GM04503 (cell line): ENCODE data around the gene XPC.

ENCODE experiments used
- DNase-seq: peaks from one replicate; pipeline ENCODE4 v3.0.0-alpha.2; 2012; ENCODE audit warnings: low read depth

The XPC gene

DNA sequence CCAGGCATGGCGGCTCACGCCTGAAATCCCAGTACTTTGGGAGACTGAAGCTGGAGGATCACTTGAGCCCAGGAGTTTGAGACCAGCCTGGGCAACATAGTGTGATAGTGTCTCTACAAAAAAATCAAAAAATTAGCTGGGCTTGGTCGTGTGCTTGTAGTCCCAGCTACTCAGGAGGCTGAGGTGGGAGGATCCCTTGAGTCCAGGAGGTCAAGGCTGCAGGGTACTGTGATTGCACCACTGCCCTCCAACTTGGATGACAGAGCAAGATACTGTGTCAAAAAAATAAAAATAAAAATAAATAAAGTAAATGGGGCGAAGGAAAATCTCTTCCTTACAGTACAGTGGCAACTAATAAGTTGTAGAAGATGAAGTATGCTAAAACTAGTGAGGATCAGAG, 29.8 kb upstream of the XPC start:
- no peak for DNase-seq

DNA sequence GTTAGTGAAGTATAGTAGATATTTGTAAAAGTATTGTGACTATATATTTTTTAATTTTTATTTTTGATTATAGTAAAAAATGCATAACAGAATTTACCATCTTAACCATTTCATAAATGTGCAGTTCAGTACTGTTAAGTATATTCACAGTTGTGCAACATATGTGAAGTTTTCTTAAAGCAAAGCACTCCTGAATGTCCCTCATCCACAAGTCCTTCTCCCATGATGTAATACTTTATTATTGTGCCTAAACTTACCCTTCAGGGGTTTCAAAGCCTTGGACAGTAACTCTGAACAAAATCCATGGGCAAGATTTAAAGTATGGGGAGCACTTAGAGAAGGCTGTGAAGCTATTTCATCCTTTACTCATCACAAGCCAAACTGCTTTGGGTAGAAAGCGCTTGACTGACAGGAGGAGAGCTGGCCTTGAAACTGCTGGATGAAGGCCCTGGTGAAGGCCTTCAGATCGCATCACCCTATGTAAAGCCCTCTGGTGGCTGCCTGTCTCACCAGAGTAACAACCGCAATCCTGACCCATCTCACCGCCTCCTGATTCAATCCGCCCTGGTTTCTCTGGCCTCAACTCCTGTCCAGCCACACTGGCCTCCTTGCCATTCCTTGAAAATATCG, 28.3 kb upstream of the XPC start:
- no peak for DNase-seq

DNA sequence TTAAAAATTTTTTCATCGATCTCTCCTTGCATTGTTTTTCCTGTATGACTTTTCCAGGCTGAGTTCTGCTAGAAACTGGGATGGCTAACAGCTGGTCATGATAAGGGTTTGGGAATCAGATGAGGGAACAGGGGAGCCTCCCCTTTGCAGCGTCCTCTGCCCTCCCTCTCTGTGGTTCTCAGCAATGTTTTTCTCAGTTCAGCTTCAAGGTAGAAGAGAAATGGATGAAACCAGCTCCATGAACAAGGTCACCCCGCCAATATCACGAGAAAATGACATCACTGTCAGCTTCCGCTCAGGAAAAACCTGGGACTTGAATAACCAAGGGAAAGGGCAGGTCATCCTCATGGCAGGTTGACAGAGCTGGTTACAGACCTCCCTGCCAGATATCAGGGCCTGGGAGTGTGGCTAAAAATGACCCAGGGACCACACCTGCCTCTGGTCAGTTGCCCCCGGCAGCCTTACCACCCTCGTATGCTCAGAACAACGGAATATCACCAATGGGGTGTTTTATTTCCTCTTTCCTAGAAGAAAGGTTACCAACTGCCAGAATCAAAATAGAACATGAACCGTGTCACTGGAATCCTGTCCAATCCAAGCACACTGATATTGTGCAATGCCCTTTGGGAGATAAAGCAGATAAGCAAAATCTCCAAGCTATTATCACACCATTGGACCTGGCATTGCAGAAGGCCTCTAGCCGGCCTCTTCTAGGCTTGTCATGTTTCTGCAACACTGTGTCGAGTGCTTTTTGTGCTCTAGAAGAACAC, 26.3 kb upstream of the XPC start:
- DNase-seq = no peak

DNA sequence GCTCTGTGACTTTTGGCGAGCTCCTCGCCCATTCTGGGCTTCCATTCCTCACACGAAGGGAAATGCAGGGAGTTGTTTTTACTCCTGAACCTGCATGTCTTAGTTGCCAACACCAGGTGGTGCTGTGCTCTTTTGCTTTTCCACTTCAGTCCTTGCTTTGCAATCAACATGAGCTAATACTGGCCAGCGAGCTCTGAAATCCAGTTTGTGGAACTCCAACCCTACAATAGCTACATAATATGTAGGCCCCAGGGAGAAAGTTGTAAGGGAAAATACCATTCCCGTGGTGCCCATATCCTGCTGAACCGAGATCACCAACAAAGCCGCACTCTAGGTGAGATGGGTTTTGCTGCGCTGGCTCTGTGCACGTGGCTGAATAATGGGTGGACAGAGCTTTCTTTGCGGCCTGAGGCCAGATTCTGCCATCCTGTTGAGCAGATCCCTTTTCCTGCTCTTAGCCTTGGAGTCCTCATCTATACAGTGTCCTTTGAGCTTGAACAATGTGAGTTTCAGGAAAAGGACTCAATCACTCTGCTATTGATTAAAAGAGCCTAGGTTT, 25.2 kb upstream of the XPC start:
- DNase-seq = no peak

DNA sequence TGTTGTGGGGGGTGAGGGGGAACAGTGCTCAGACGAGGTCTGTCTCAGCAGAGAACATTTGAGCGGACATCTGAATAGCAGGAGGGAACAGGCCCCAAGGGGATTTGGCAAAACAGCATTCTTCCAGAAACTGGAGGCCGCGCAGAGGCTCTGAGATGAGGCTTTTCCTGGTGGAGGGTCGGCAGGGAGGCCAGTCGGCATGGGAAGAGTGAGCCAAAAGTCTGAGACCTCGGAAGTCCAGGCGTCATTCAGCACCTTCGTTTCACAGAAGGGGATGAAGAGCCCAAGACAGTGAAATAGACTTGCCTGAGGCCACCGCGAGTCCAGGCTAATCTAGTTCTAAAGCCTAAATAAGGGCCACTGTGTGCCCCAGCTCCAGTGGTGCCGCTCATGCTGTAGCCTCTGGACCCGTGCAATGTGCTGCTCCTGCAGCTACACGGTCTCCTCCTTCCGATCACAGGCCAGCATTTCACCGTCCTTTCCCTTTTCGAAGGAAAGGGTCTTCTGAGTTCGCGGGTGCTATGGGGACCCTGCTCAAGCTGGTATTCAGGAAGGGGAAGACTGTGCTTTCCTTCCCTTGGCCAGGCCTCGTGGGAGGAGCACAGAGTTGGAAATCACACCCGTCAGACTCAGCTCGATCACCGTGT, 24.6 kb upstream of the XPC start:
- no peak for DNase-seq

DNA sequence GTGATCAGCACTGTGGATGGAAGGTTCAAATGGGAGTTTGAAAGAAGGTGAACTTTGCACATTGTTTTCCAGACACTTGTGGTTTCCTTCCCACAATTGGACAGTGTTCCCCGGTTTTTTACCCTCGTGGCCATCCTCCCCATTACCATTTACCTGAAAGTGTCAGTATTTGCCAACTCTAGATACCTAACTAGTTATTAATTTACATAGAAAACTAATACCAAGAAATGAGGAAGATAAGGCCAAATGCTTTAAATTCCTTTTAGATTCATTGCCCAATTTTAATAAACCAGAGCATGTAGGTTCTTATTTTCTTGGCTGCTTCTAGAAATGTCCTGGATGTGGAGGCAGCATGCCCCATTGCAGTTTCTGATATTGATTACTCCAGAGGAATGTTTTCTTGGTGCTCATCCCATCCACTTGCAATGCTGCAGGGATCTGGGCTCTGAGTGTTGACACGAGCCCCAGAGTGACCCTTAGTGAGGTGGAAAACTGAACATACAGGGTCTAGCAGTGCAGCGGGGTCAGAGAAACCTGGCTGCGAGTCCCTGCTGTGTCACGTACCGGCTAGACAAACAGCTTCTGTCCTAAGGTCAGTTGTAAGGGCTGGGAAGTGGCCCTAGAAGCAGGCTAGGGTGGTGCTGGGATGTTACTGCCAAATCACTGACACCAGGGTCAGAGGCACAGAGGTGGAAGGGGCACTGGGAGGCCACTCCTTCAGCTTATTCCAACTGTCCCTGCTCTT, 23.7 kb upstream of the XPC start:
- no peak for DNase-seq

DNA sequence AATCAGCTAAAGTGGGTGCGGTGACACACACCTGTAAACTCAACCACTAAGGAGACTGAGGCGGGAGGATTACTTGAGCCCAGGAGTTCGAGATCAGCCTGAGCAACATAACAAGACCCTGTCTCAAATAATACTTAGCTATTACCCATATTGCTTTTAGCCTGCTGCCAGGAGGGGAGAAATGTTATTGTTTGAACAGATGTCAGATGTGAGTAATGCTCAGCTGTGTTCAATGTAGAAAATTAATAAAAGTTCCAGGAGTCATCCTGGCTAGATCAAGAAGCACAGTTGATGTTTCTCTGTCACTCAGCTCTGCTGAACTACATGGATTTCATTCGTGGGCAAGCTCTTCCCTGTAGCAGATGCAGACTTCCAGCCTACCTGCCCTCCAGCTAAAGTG, 22.4 kb upstream of the XPC start:
- no peak for DNase-seq

DNA sequence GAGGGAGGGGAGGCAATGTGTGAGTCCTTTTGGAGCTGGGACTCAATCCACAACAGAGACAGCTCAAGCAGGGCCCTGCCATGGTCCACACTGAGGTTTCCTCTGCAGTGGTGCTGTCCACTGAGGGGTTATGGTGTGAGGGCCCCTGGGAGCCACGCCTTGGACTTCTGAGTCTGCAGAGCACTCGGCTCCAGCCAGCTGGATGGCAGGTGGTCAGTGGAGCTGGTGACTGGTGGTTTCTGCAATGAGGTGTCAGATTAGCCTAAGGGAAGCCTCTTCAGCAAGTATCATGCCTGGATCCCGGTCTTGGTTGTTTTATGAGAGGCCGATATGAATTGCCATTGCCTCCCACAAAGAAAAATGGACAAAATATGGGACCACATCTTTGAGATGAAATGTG, 21.9 kb upstream of the XPC start:
- no peak for DNase-seq

DNA sequence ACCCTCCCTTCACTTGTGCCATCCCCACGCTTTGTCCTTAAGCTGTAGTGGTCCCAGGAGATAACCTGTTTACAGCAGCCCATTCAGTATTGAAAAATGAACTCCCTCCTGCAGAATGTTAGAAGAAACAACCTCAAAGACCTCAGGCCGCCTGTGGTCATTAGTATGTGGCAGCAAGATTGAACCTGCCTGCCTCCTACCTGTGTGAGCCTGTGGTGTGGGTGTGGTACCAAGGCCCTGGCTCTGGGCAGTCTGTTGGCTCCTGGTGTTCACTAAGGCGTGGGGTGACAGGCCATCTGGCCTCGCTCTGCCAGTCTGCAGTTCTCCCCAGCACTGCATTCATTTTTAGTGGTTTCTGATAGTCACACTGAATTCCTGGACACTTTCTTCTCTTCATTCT, 21.2 kb upstream of the XPC start:
- no peak for DNase-seq

DNA sequence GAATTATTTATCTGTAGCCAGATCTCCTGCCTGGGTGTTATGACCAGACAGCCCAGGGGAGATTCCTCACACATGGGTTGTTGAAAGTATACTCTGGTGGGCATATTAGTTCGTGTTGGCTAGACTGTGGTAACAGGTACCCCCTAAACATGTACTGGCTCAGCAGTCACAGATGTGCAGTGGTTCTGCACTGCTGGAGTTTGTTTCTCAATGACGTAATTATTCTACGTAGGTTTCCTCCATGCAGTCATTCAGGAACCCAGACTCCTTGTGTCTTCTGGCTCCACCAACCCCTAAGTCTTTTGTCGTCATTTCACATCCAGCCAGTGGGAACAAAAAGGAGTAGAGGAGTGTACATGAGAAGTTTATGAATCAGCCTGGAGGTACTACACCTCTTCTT, 16.5 kb upstream of the XPC start:
- no peak for DNase-seq

DNA sequence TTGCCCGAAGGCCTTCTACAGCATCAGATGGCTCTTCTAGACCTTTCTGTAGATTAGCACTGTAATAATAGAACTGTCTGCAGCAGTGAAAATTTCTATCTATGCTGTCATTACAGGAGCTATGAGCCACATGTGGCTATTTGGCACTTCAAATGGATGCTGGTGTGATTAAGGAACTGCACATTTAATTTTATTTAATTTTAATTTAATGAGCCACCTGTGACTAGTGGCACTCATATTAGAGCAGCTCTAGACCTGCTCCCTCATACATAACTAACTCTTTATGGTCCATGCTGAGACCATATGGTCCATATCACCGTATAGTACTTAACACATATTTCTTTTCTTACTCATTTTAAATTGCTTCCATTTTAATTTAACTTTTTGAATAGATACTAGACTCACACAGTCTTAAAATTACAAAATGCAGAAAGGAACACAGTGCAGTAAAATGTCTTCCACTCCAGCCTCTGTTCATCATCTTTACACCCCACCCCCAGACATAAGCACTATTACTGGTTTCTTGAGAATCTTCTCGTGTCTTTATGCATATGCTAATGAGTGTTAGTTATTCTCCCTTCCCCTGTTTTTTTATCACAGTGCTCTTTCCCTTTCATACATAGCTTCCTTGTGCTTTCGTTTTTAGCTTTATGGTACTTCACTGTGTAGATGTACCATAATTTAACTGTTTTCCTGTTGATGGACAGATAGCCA, 9.8 kb upstream of the XPC start:
- DNase-seq = no peak

DNA sequence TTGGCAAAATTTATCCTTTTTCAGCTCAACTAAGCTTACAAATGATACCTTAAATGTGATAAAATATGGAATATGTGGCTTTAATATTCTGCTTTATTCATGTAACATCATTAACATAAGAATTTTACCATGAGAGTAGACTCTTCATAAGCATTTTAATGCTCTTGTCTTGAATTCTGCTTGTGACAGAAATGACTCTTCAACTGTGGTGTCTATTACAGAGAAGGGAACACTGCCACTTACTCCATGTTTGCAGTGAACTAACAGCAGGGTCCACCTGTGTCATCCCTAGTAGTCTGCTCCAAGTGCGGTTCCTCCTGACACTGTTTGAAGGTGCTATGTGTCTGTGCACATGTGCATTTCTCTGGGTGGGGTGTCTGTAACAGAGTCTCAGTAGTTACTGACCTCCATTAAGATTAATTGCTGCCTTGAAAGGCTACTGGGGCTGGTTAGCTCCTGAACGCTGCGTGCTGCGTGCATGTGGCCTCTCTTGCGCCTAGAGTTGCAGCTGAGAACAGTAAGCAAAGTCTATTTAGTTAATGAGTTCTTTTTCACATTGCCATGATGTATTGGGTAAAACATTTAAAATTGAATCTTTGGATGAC, 8.6 kb upstream of the XPC start:
- DNase-seq = no peak

DNA sequence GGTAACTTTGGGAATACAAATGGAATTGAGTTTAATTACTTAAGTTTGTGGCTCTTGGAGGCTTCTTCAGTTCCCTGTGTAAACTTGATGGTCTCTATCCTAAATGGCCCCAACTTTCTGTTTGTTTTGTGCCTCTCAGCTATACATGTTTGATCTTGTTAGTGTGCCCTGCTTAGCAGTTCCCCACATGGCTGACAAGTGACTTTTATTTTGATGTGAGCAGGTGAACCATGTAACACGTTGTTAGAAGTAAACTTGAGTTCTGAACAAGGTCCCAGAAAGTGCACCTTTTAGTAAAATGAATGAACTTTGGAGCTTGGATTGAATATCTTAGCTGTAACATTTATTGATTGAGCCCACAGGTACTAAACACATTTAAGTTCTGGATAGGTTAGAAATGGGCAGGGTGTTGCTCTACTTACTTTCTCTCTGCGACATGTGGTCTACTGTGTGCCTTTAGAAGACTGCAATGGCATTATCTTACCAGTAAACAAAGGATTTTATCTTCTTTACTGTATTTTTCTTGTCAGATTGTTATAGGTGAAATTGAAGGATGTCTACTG, 4.7 kb upstream of the XPC start:
- DNase-seq = no peak

DNA sequence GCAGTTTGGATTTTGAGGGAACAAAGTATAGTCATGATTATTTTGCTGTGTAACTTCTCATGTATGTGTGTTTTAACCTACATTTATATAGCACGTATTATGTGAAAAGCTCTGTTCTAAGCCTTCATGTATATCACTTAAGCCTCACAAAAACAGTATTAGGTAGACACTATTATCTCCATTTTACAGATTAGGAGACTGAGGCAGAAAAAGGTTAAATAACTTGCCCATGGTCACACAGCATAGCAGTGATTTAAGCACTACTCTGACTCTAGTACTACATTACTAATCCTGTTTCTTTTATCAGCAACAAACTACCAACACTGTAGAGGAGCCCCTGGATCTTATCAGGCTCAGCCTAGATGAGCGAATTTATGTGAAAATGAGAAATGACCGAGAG, 2.9 kb upstream of the XPC start:
- no peak for DNase-seq

DNA sequence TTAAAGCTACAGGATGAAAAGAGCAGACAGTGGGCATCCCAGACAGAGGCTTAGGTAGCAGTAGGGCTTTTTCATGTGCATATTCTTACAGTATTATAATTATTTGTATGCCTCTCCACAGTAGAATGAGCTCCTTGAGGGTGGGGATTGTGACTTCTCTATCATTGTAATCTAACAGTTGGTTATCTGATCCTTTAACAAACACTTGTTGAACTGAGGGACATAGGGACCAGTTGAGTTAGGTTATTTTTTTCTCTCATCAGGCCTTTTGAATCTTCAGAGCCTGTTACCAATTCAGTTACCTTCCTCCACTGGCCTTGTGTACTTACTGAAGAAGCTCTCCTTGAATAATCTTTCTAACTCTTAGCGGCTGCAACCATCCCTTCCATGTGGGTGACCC, 1.4 kb upstream of the XPC start:
- no peak for DNase-seq

DNA sequence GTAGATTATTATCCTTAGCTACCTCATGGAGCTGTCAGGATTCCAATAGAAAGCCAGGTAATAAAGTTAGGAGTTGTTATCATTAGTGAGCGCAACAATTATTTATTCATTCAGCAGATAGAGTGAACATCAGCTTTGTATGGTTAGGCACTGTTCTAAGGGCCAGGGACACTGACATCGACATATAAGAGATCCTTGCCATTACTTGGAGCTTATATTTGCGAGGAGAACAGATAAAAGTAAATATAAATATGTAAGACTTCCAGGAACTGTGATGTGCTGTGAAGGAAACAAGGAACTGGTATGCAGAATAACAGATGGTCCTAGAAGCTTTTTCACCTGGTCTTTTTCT, 689 bp upstream of the XPC start:
- no peak for DNase-seq

DNA sequence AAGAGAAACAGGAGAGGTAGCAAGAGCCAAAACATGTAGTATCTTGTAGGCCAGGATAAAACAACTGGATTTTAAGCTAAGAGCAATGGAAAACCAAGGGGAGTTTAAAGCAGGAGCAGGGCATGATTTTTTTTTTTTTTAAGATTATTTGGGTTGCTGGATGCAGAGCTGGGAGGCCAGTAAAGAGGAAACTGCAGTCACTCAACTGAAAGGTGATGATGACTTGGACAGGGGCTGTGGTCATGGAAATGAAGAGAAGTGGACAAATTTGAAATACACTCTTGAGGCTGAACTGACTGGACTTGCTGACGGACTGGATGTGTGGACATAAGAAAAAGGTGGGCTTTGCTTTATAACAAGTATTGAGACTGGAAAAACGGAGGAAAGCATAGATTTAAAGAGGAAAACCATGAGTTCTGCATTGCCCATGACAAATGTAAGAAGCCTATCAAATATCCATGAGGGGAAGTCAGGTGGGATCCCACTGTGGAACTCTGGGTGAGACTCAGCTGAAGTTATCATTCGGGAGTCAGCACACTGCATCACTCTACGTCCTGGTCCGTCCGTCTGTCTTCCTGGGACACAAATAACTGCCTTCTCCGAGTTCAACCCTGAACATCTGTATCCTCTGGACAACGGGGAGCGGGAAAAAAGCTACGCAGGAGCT, 688 bp downstream of the XPC start:
- DNase-seq = no peak

DNA sequence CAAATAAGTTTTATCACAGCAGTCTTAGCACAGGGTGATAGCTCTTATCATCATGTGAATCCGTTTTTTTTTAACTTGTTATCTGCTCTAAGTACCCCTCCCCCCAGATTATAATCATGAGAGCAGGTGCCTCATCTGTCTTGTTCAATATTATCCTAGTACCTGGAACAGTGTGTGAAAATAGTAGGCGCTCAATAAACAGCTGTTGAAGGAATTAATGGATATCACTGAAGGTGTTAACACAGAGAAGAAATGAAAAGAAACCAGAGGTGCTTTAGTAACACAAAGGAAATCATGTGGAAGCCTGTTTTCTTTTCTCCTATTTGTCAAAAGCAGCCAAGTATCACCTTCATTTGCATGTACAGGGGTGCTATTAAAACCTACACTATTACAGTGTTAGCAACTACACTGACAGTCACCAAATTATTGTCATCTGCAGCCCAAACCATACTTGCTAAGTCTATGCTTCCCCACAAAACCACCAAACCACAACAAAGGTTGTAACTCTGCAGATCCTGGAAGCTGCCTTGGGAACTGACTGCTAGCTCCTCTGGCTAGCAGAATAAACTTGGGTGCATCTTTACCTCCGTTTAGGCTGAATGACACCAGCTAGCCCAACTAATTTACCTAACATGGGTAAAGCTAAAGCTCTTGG, 2.9 kb downstream of the XPC start:
- no peak for DNase-seq

DNA sequence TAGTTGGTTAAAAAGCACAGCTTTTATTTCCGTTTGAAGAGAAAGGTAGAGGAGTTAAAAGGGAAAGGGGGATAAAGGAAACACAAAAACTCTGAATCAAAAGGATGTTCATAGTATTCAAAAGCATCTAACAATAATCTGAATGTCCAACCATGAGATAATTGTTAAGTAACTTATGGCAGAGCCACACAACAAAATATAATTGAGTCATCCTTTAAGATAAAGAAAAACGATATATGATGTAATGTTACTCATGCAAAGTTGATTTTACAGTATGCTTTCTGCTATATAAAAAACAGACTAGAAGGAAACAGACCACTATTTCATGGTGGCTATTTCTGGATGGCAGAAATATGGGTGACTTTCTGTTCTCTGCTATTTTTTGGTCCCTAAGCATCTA, 3.9 kb downstream of the XPC start:
- DNase-seq = no peak

DNA sequence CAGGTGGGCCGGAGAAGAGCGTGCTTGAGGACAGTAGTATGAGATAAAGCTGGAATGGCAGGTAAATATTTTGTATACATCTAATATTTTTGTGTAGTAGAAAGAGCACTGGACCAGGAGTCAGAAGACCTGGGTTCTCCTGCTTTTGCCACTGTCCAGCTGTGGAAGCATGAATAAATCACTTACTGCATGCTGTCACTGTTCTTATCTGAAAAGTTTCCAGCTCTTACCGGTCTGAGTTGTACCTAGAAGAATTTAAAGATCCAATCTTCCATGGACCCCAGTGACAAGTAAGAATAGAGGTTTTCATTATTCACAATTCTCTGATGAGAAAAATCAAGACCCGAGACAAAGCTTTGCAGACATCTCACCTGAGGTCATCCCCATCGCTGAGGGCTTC, 5.9 kb downstream of the XPC start:
- no peak for DNase-seq
